SJCRH30 (cell line): ENCODE results near the gene CATSPERD. TPM values are rescaled to one million over a fixed set of nuclear protein-coding genes. Genes with fewer than 3 reads are reported as not detected.

ENCODE experiments used
- DNase-seq, 2 experiments: peaks; one replicate each; pipeline ENCODE4 v3.0.0-alpha.2; 2015 to 2020
- H3K27ac ChIP-seq: fragments of 250-450 bp; sonication (Bioruptor Pico); 2 replicates; pipeline ENCODE4 v1.5.1; 2020; ENCODE audit warnings: mild to moderate bottlenecking, moderate library complexity
- H3K27me3 ChIP-seq: fragments of 250-450 bp; sonication (Bioruptor Pico); 2 replicates; pipeline ENCODE4 v1.5.1; 2020; ENCODE audit warnings: mild to moderate bottlenecking, moderate library complexity
- H3K36me3 ChIP-seq: fragments of 250-450 bp; sonication (Bioruptor Pico); 2 replicates; pipeline ENCODE4 v1.5.1; 2020; ENCODE audit warnings: mild to moderate bottlenecking, moderate library complexity
- H3K4me1 ChIP-seq: fragments of 250-450 bp; sonication (Bioruptor Pico); 2 replicates; pipeline ENCODE4 v1.5.1; 2020; ENCODE audit warnings: mild to moderate bottlenecking, moderate library complexity
- H3K4me3 ChIP-seq: fragments of 250-450 bp; sonication (Bioruptor Pico); 2 replicates; pipeline ENCODE4 v1.5.1; 2020; ENCODE audit warnings: mild to moderate bottlenecking, moderate library complexity
- H3K9me3 ChIP-seq: fragments of 250-450 bp; sonication (Bioruptor Pico); replicated peaks from 2 replicates; pipeline ENCODE4 v1.5.1; 2020; ENCODE audit warnings: mild to moderate bottlenecking, moderate library complexity
- total RNA-seq: library from RNA; depleted of rRNA; stranded (reverse); fragments of >200 nt; shearing (Covaris generic); gene quantifications from 2 replicates; pipeline ENCODE4 v1.2.3, GENCODE V29; 2014

CATSPERD gene
- total RNA-seq, 1 experiment from 2014 or later = not detected

- no peaks in the 10 kb centered on the region for H3K9me3 ChIP-seq
- peak overlapping the region; percentile 95 for H3K4me3 ChIP-seq
- DNase-seq = no peak
- peaks cover 18% of the 10 kb centered on the region for H3K4me1 ChIP-seq
- H3K27me3 ChIP-seq = no peaks in the 10 kb centered on the region
- no peak overlapping the region for H3K27ac ChIP-seq
- H3K36me3 ChIP-seq = peaks cover 59% of the 10 kb centered on the region
Measured at GRCh38 chr19:5691822-5692722, 28.4 kb upstream of the CATSPERD start.

GRCh38 chr19:5692723-5693194, 27.7 kb upstream of the CATSPERD start:
- DNase-seq = no peak
- Histone ChIP-seq H3K27ac (no peak overlapping the region), H3K27me3 (no peaks in the 10 kb centered on the region), H3K9me3 (no peaks in the 10 kb centered on the region), H3K4me1 (peaks cover 18% of the 10 kb centered on the region), H3K36me3 (peaks cover 61% of the 10 kb centered on the region), H3K4me3 (no peak overlapping the region)

- Histone ChIP-seq H3K36me3 (peaks cover 64% of the 10 kb centered on the region), H3K9me3 (no peaks in the 10 kb centered on the region), H3K4me1 (peaks cover 18% of the 10 kb centered on the region), H3K27ac (no peak overlapping the region), H3K27me3 (no peaks in the 10 kb centered on the region), H3K4me3 (no peak overlapping the region)
- peak; percentile 67 to 71 for DNase-seq
Measured at GRCh38 chr19:5693195-5694166, 27.0 kb upstream of the CATSPERD start.

- no peak overlapping the region for H3K4me3 ChIP-seq
- H3K4me1 ChIP-seq = peaks cover 18% of the 10 kb centered on the region
- H3K9me3 ChIP-seq = no peaks in the 10 kb centered on the region
- H3K36me3 ChIP-seq = peaks cover 70% of the 10 kb centered on the region
- H3K27me3 ChIP-seq = no peaks in the 10 kb centered on the region
- no peak overlapping the region for H3K27ac ChIP-seq
- DNase-seq = no peak
Measured at GRCh38 chr19:5694167-5694955, 26.1 kb upstream of the CATSPERD start.

GRCh38 chr19:5694956-5695648, 25.3 kb upstream of the CATSPERD start:
- Histone ChIP-seq H3K27me3 (no peaks in the 10 kb centered on the region), H3K27ac (no peak overlapping the region), H3K4me3 (no peak overlapping the region), H3K9me3 (no peaks in the 10 kb centered on the region), H3K36me3 (peaks cover 77% of the 10 kb centered on the region), H3K4me1 (peaks cover 18% of the 10 kb centered on the region)
- no peak for DNase-seq

- no peaks in the 10 kb centered on the region for H3K27me3 ChIP-seq
- H3K36me3 ChIP-seq = peaks cover 79% of the 10 kb centered on the region
- H3K27ac ChIP-seq = no peak overlapping the region
- H3K9me3 ChIP-seq = no peaks in the 10 kb centered on the region
- peaks cover 18% of the 10 kb centered on the region for H3K4me1 ChIP-seq
- DNase-seq = peak; percentile 74 to 77
- H3K4me3 ChIP-seq = no peak overlapping the region
Measured at GRCh38 chr19:5695649-5696195, 24.7 kb upstream of the CATSPERD start.

- no peak for DNase-seq
- no peak overlapping the region for H3K27ac ChIP-seq
- no peaks in the 10 kb centered on the region for H3K27me3 ChIP-seq
- H3K36me3 ChIP-seq = peaks cover 78% of the 10 kb centered on the region
- peaks cover 18% of the 10 kb centered on the region for H3K4me1 ChIP-seq
- no peak overlapping the region for H3K4me3 ChIP-seq
- H3K9me3 ChIP-seq = no peaks in the 10 kb centered on the region
Measured at GRCh38 chr19:5696196-5697021, 24.0 kb upstream of the CATSPERD start.

GRCh38 chr19:5697022-5697889, 23.2 kb upstream of the CATSPERD start:
- H3K27me3 ChIP-seq = no peaks in the 10 kb centered on the region
- H3K4me1 ChIP-seq = peaks cover 18% of the 10 kb centered on the region
- DNase-seq = no peak
- no peak overlapping the region for H3K27ac ChIP-seq
- no peaks in the 10 kb centered on the region for H3K9me3 ChIP-seq
- no peak overlapping the region for H3K4me3 ChIP-seq
- H3K36me3 ChIP-seq = peaks cover 69% of the 10 kb centered on the region

- Histone ChIP-seq H3K27me3 (no peaks in the 10 kb centered on the region), H3K4me3 (no peak overlapping the region), H3K36me3 (peaks cover 62% of the 10 kb centered on the region), H3K9me3 (no peaks in the 10 kb centered on the region), H3K27ac (no peak overlapping the region), H3K4me1 (peaks cover 17% of the 10 kb centered on the region)
- no peak for DNase-seq
Measured at GRCh38 chr19:5697890-5698634, 22.4 kb upstream of the CATSPERD start.

GRCh38 chr19:5698635-5699422, 21.6 kb upstream of the CATSPERD start:
- DNase-seq = no peak
- H3K9me3 ChIP-seq = no peaks in the 10 kb centered on the region
- peaks cover 62% of the 10 kb centered on the region for H3K36me3 ChIP-seq
- no peaks in the 10 kb centered on the region for H3K27me3 ChIP-seq
- peaks cover 9% of the 10 kb centered on the region for H3K4me1 ChIP-seq
- H3K4me3 ChIP-seq = no peak overlapping the region
- no peak overlapping the region for H3K27ac ChIP-seq

GRCh38 chr19:5700455-5701092, 19.9 kb upstream of the CATSPERD start:
- no peak for DNase-seq
- H3K36me3 ChIP-seq = peaks cover 64% of the 10 kb centered on the region

More at GRCh38 chr19:5700455-5701092, 19.9 kb upstream of the CATSPERD start:
- no peak overlapping the region for H3K27ac ChIP-seq
- no peak overlapping the region for H3K4me3 ChIP-seq
- no peaks in the 10 kb centered on the region for H3K27me3 ChIP-seq
- peaks cover under 1% of the 10 kb centered on the region; the same call in 1 of the 2 replicates for H3K4me1 ChIP-seq
- no peaks in the 10 kb centered on the region for H3K9me3 ChIP-seq
